Esophagus muscularis mucosa (tissue), 4 donors: Measurements from ENCODE around the gene RAD18. TPM values are rescaled to one million over a fixed set of nuclear protein-coding genes. Genes with fewer than 3 reads are reported as not detected.

Experiments used
- DNase-seq: peaks from one replicate; pipeline ENCODE4 v3.0.0-alpha.2; 2017; ENCODE audit errors: extremely low spot score
- H3K27ac ChIP-seq, 4 donors: fragments of 200-600 bp; sonication (generic); replicated peaks in 1 of 4; 1 replicate in 3 of 4; 2 replicates in 1 of 4; pipeline ENCODE4 v1.5.1; 2016 to 2019; ENCODE audit warnings: mild to moderate bottlenecking in 1 of 4
- H3K27me3 ChIP-seq, 4 donors: fragments of 200-600 bp; sonication (generic); one replicate each; pipeline versions ENCODE4 v1.5.1 to v1.6.0; 2016 to 2019
- H3K36me3 ChIP-seq, 4 donors: fragments of 200-600 bp; sonication (generic); one replicate each; pipeline ENCODE4 v1.5.1; 2016 to 2019
- H3K4me1 ChIP-seq, 4 donors: fragments of 200-600 bp; sonication (generic); one replicate each; pipeline ENCODE4 v1.5.1; 2016 to 2019
- H3K4me3 ChIP-seq, 4 donors: fragments of 200-600 bp; sonication (generic); 1 replicate in 2 of 4; 2 replicates in 2 of 4; pipeline ENCODE4 v1.5.1; 2016 to 2019; ENCODE audit warnings: mild to moderate bottlenecking in 4 of 4, moderate library complexity in 1 of 4
- H3K9me3 ChIP-seq, 4 donors: fragments of 200-600 bp; sonication (generic); 1 replicate in 3 of 4; 2 replicates in 1 of 4; pipeline ENCODE4 v1.5.1; 2016 to 2019
- CTCF ChIP-seq, 3 experiments: fragments of 200-600 bp in 2 of 3; fragments of 450-650 bp in 1 of 3; sonication (generic) in 2 of 3; IDR thresholded peaks; one replicate each; pipeline ENCODE4 v1.5.1; 2017 to 2019; ENCODE audit warnings: antibody characterized with exemption in 3 of 3, mild to moderate bottlenecking in 2 of 3, moderate library complexity in 1 of 3
- EP300 ChIP-seq: sonication (generic); formaldehyde crosslinking; IDR thresholded peaks from one replicate; pipeline ENCODE4 v1.6.1; 2017; ENCODE audit warnings: antibody characterized with exemption
- POLR2A ChIP-seq: fragments of 450-650 bp; IDR thresholded peaks from one replicate; pipeline ENCODE4 v1.6.1; 2017; ENCODE audit warnings: antibody characterized with exemption, moderate library complexity, mild to moderate bottlenecking, low read depth
- POLR2AphosphoS5 ChIP-seq, 2 donors: sonication (generic); formaldehyde crosslinking; IDR thresholded peaks; one replicate each; pipeline ENCODE4 v1.6.1; 2017; ENCODE audit warnings: antibody characterized with exemption in 2 of 2
- WGBS: methylation state at CpG from one replicate; pipeline ENCODE4 v1.1.5; 2018; 5-methylcytosine and 5-hydroxymethylcytosine counted together
- intact Hi-C: fragments of 100-400 bp; cut with DNase I; formaldehyde crosslinking; loops from one replicate; pipeline ENCODE4 v1.15.1; 2023
- total RNA-seq, 4 donors: library from RNA; depleted of rRNA; stranded (reverse); fragments of >200 nt; gene quantifications; one replicate each; pipeline versions ENCODE4 v1.1.0 to v1.2.1, GENCODE V29; 2016

The RAD18 gene
- total RNA-seq, 4 donors from 2014 or later = 3.4 to 6.6 (median 5.2) TPM

GRCh38 chr3:8970971-8971589, 7.8 kb upstream of the RAD18 start:
- TF ChIP-seq EP300 (no peak), POLR2A (no peak), CTCF (IDR thresholded peaks at IDR 0.05) (peak; percentile 96 to 99 (median 98)), POLR2AphosphoS5 (IDR thresholded peaks at IDR 0.05) (peak in 1 of 2 donors; percentile 8)
- intact Hi-C loops = loop anchor here (1.0 to 5.0 kb wide), 2 partner anchors 96 to 333 kb away; no protein-coding TSS in a partner anchor
- H3K27ac ChIP-seq = no peak overlapping the region
- DNase-seq = peak; percentile 92
- peaks cover 0 to 28% (median 0%) of the 10 kb centered on the region in 4 donors for H3K27me3 ChIP-seq
- H3K9me3 ChIP-seq = no peaks in the 10 kb centered on the region
- H3K4me3 ChIP-seq = no peak overlapping the region
- no peaks in the 10 kb centered on the region for H3K4me1 ChIP-seq
- 0% methylated on average over 7 of the region's 7 CpGs for WGBS
- no peaks in the 10 kb centered on the region for H3K36me3 ChIP-seq

- H3K9me3 ChIP-seq = no peaks in the 10 kb centered on the region
- TF ChIP-seq POLR2A (no peak), EP300 (no peak), POLR2AphosphoS5 (IDR thresholded peaks at IDR 0.05) (no peak), CTCF (IDR thresholded peaks at IDR 0.05) (no peak)
- H3K4me1 ChIP-seq = no peaks in the 10 kb centered on the region
- no peak overlapping the region for H3K27ac ChIP-seq
- intact Hi-C loops = no loop called here
- H3K4me3 ChIP-seq = no peak overlapping the region
- 73% methylated on average over 4 of the region's 4 CpGs for WGBS
- peak; percentile 77 for DNase-seq
- no peaks in the 10 kb centered on the region for H3K36me3 ChIP-seq
- peaks cover 0 to 16% (median 0%) of the 10 kb centered on the region in 4 donors for H3K27me3 ChIP-seq
Measured at GRCh38 chr3:8969241-8969640, 6.0 kb upstream of the RAD18 start.

- intact Hi-C loops = no loop called here
- H3K4me1 ChIP-seq = peaks cover 0 to 6% (median 6%) of the 10 kb centered on the region in 4 donors
- DNase-seq = peak; percentile 91
- H3K4me3 ChIP-seq = no peak overlapping the region
- no peaks in the 10 kb centered on the region for H3K9me3 ChIP-seq
- no peak overlapping the region for H3K27ac ChIP-seq
- H3K36me3 ChIP-seq = no peaks in the 10 kb centered on the region
- H3K27me3 ChIP-seq = peaks cover 0 to 16% (median 0%) of the 10 kb centered on the region in 4 donors
- TF ChIP-seq CTCF (IDR thresholded peaks at IDR 0.05) (no peak), POLR2AphosphoS5 (IDR thresholded peaks at IDR 0.05) (no peak), POLR2A (no peak), EP300 (no peak)
- 82% methylated on average over 5 of the region's 5 CpGs for WGBS
Measured at GRCh38 chr3:8968375-8968882, 5.2 kb upstream of the RAD18 start.

- intact Hi-C loops = no loop called here
- 77% methylated on average over 5 of the region's 5 CpGs for WGBS
- peaks cover 0 to 16% (median 0%) of the 10 kb centered on the region in 4 donors for H3K27me3 ChIP-seq
Measured at GRCh38 chr3:8967553-8967952, 4.3 kb upstream of the RAD18 start.

More at GRCh38 chr3:8967553-8967952, 4.3 kb upstream of the RAD18 start:
- H3K27ac ChIP-seq = no peak overlapping the region
- TF ChIP-seq POLR2A (no peak), POLR2AphosphoS5 (IDR thresholded peaks at IDR 0.05) (no peak), CTCF (IDR thresholded peaks at IDR 0.05) (no peak), EP300 (no peak)
- peaks cover 3 to 11% (median 10%) of the 10 kb centered on the region in 4 donors for H3K4me1 ChIP-seq
- H3K36me3 ChIP-seq = no peaks in the 10 kb centered on the region
- no peak overlapping the region for H3K4me3 ChIP-seq
- peak; percentile 53 for DNase-seq
- H3K9me3 ChIP-seq = no peaks in the 10 kb centered on the region
